Tongue (tissue), 2 donors: ENCODE results near the gene ZNF57. TPM values are rescaled to one million over a fixed set of nuclear protein-coding genes. Genes with fewer than 3 reads are reported as not detected.
"Not testable (repeated sequence)": the region's sequence is repeated elsewhere in the genome, so short reads cannot be mapped to it uniquely, and the experiment has no call there.

ENCODE experiments used
- DNase-seq: peaks from one replicate; pipeline ENCODE4 v3.0.0-alpha.2; 2015
- total RNA-seq: library from RNA; depleted of rRNA; stranded (reverse); fragments of >200 nt; gene quantifications from one replicate; pipeline ENCODE4 v1.2.3, GENCODE V29; 2014

ZNF57 gene
- total RNA-seq = 7.4 TPM

GRCh38 chr19:2900296-2901252, at the start of gene ZNF57:
ZNF57 (plus strand) TSS chr19:2900928; CDS start chr19:2901046, 118 bp downstream.
- peak; percentile 100 for DNase-seq

GRCh38 chr19:2852598-2852997, 48.1 kb upstream of the ZNF57 start:
- DNase-seq = no peak

GRCh38 chr19:2853015-2853606, 47.6 kb upstream of the ZNF57 start:
- DNase-seq = no peak

GRCh38 chr19:2854849-2855248, 45.9 kb upstream of the ZNF57 start:
- no peak for DNase-seq

- DNase-seq = no peak
Observed at GRCh38 chr19:2856457-2857050, 44.2 kb upstream of the ZNF57 start.

- DNase-seq = no peak
Observed at GRCh38 chr19:2858864-2859263, 41.9 kb upstream of the ZNF57 start.

GRCh38 chr19:2863816-2864215, 36.9 kb upstream of the ZNF57 start:
- DNase-seq = peak; percentile 81

GRCh38 chr19:2865334-2866100, 35.2 kb upstream of the ZNF57 start:
- no peak for DNase-seq

- no peak for DNase-seq
Observed at GRCh38 chr19:2866495-2867024, 34.2 kb upstream of the ZNF57 start.

- peak; percentile 96 for DNase-seq
Observed at GRCh38 chr19:2867025-2867991, 33.4 kb upstream of the ZNF57 start, which contains the start of gene ZNF556. ZNF556 (plus strand) TSS chr19:2867335; CDS start chr19:2867422, 87 bp downstream.

GRCh38 chr19:2869618-2870017, 31.1 kb upstream of the ZNF57 start:
- DNase-seq = no peak

GRCh38 chr19:2872175-2872574, 28.6 kb upstream of the ZNF57 start:
- not testable (repeated sequence) for DNase-seq

GRCh38 chr19:2877398-2878331, 23.1 kb upstream of the ZNF57 start:
- no peak for DNase-seq

- DNase-seq = no peak
Observed at GRCh38 chr19:2883686-2884439, 16.9 kb upstream of the ZNF57 start.

GRCh38 chr19:2885736-2886135, 15.0 kb upstream of the ZNF57 start:
- DNase-seq = no peak

- peak; percentile 80 for DNase-seq
Observed at GRCh38 chr19:2887391-2887914, 13.3 kb upstream of the ZNF57 start.

- peak; percentile 52 for DNase-seq
Observed at GRCh38 chr19:2888731-2889224, 11.9 kb upstream of the ZNF57 start.

- not testable (repeated sequence) for DNase-seq
Observed at GRCh38 chr19:2890531-2890930, 10.2 kb upstream of the ZNF57 start.
